HEK293T (cell line): ENCODE data around the gene RPS27A.
"Not testable (repeated sequence)": the region's sequence is repeated elsewhere in the genome, so short reads cannot be mapped to it uniquely, and the experiment has no call there.

Source experiments
- CTCF ChIA-PET: fragments of 350-600 bp; formaldehyde crosslinking; extraction: SDS; loops from one replicate; lab custom pipeline; 2021; ENCODE audit warnings: antibody characterized with exemption, inconsistent platforms; lab: Yijun Ruan, JAX
- POLR2A ChIA-PET: fragments of 350-600 bp; formaldehyde crosslinking; extraction: SDS; loops from one replicate; lab custom pipeline; 2020; ENCODE audit warnings: antibody characterized with exemption, inconsistent platforms; lab: Yijun Ruan, JAX
- DNase-seq: peaks from one replicate; pipeline ENCODE4 v3.0.0; 2012; ENCODE audit warnings: mixed read lengths; ENCODE audit errors: extremely low spot score
- ARNT ChIP-seq: fragments of 450-650 bp; IDR thresholded peaks from 2 replicates; pipeline ENCODE4 v1.6.1; 2017; ENCODE audit warnings: mild to moderate bottlenecking
- BHLHE40 ChIP-seq: fragments of 450-650 bp; IDR thresholded peaks from 2 replicates; pipeline ENCODE4 v1.6.1; 2016; ENCODE audit warnings: mild to moderate bottlenecking, moderate library complexity, borderline replicate concordance
- CTBP1 ChIP-seq: fragments of 450-650 bp; IDR thresholded peaks from 2 replicates; pipeline ENCODE4 v1.6.1; 2016; ENCODE audit warnings: borderline replicate concordance
- ELF4 ChIP-seq: fragments of 450-650 bp; IDR thresholded peaks from 2 replicates; pipeline ENCODE4 v1.6.1; 2017; ENCODE audit warnings: antibody characterized with exemption
- FOXA1 ChIP-seq: fragments of 450-650 bp; IDR thresholded peaks from 2 replicates; pipeline ENCODE4 v1.6.1; 2016; ENCODE audit warnings: mild to moderate bottlenecking
- FOXK2 ChIP-seq: fragments of 450-650 bp; IDR thresholded peaks from 2 replicates; pipeline ENCODE4 v1.6.1; 2016; ENCODE audit warnings: mild to moderate bottlenecking
- FOXM1 ChIP-seq: fragments of 450-650 bp; IDR thresholded peaks from 2 replicates; pipeline ENCODE4 v1.6.1; 2017; ENCODE audit warnings: mild to moderate bottlenecking, borderline replicate concordance
- HDGF ChIP-seq: fragments of 450-650 bp; IDR thresholded peaks from 2 replicates; pipeline ENCODE4 v1.6.1; 2017; ENCODE audit warnings: antibody characterized with exemption, borderline replicate concordance
- L3MBTL2 ChIP-seq: fragments of 450-650 bp; conservative IDR thresholded peaks from 2 replicates; pipeline ENCODE4 v1.6.1; 2016; ENCODE audit warnings: mild to moderate bottlenecking
- LEF1 ChIP-seq: fragments of 450-650 bp; IDR thresholded peaks from 2 replicates; pipeline ENCODE4 v1.6.1; 2017; ENCODE audit warnings: mild to moderate bottlenecking, borderline replicate concordance
- NFRKB ChIP-seq: fragments of 450-650 bp; IDR thresholded peaks from 2 replicates; pipeline ENCODE4 v1.6.1; 2016; ENCODE audit warnings: mild to moderate bottlenecking, moderate library complexity
- SP1 ChIP-seq: fragments of 450-650 bp; IDR thresholded peaks from 2 replicates; pipeline ENCODE4 v1.6.1; 2017
- SUZ12 ChIP-seq: fragments of 450-650 bp; IDR thresholded peaks from 2 replicates; pipeline ENCODE4 v1.6.1; 2016; ENCODE audit warnings: mild to moderate bottlenecking
- TARDBP ChIP-seq: fragments of 450-650 bp; IDR thresholded peaks from 2 replicates; pipeline ENCODE4 v1.6.1; 2016
- ZNF384 ChIP-seq: fragments of 450-650 bp; IDR thresholded peaks from 2 replicates; pipeline ENCODE4 v1.6.1; 2016
- TF ChIP-seq, protein P1 (sequence below): fragments of 450-650 bp; IDR thresholded peaks from 2 replicates; pipeline ENCODE4 v1.6.1; 2016

Gene RPS27A

GRCh38 chr2:55213822-55214221, 18.7 kb upstream of the RPS27A start:
- no peak for DNase-seq
- ChIA-PET POLR2A (interaction anchor here (1.0 to 1.2 kb wide), 2 partner anchors 10 to 18 kb away, joined by 3 to 5 read pairs; partner anchors contain the start of genes CLHC1 and RPS27A), CTCF (no interaction called here)
- TF ChIP-seq, protein P1, sequence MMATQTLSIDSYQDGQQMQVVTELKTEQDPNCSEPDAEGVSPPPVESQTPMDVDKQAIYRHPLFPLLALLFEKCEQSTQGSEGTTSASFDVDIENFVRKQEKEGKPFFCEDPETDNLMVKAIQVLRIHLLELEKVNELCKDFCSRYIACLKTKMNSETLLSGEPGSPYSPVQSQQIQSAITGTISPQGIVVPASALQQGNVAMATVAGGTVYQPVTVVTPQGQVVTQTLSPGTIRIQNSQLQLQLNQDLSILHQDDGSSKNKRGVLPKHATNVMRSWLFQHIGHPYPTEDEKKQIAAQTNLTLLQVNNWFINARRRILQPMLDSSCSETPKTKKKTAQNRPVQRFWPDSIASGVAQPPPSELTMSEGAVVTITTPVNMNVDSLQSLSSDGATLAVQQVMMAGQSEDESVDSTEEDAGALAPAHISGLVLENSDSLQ: no peak
- TF ChIP-seq TARDBP (no peak), HDGF (no peak), NFRKB (no peak), FOXK2 (no peak), LEF1 (no peak), BHLHE40 (no peak), ELF4 (no peak), CTBP1 (no peak), SUZ12 (no peak), FOXM1 (no peak)

- no peak for TF ChIP-seq L3MBTL2
- TF ChIP-seq ARNT: no peak
- TF ChIP-seq ZNF384: no peak
- TF ChIP-seq SP1: no peak
- TF ChIP-seq FOXA1: no peak
- no peak for TF ChIP-seq ELF4
- no peak for TF ChIP-seq LEF1
- TF ChIP-seq BHLHE40: no peak
- TF ChIP-seq TARDBP: no peak
- no peak for TF ChIP-seq SUZ12
- no peak for TF ChIP-seq FOXM1
- TF ChIP-seq CTBP1: no peak
- TF ChIP-seq, protein P1: no peak
- no peak for TF ChIP-seq NFRKB
- no peak for TF ChIP-seq FOXK2
- TF ChIP-seq HDGF: no peak
- CTCF ChIA-PET: no interaction called here
- peak; percentile 7 for DNase-seq
- POLR2A ChIA-PET: interaction anchor here (1.0 to 1.4 kb wide), 3 partner anchors 8 to 195 kb away, joined by 3 to 6 read pairs (median 5); partner anchors contain the start of genes CCDC88A, CLHC1 and RPS27A
These were observed 8.3 kb upstream of the RPS27A start for GRCh38 chr2:55223958-55224760.

DNA sequence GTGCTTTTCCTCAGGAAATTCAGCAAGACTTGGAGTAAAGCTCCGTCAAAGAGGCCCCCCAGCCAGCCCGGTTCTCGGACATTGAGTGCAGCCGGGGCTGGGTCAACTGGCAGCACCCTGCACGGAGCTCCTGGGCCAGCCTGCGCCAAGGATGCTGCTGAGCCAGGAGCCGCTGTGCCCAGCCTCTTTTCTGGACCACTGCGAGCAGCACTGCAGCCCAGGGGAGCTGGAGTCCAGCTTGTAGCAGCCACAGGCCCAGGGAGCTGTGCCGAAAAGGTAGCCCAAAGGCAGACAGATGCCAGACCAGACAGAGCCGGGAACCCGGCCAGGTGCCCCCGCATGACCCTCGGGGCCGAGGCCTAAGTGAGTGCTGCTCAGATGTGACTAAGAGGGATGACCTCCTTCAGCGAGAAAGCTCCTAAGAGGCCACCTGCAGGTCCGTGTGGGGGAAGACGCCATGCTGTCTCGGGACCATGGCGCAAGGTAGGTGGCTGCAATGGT, 7.7 kb upstream of the RPS27A start:
- no peak for TF ChIP-seq ELF4
- TF ChIP-seq NFRKB: no peak
- TF ChIP-seq BHLHE40: no peak
- no peak for TF ChIP-seq FOXA1
- no peak for TF ChIP-seq SUZ12
- TF ChIP-seq TARDBP: no peak
- TF ChIP-seq FOXM1: no peak
- no peak for TF ChIP-seq FOXK2
- TF ChIP-seq LEF1: no peak
- TF ChIP-seq SP1: no peak
- TF ChIP-seq, protein P1: no peak
- no peak for TF ChIP-seq HDGF
- no peak for TF ChIP-seq CTBP1
- TF ChIP-seq ZNF384: no peak
- no peak for TF ChIP-seq ARNT
- no peak for TF ChIP-seq L3MBTL2
- DNase-seq: no peak
- CTCF ChIA-PET: no interaction called here
- POLR2A ChIA-PET: interaction anchor here (0.8 kb wide), 1 partner anchor 10 kb away, joined by 3 read pairs; no protein-coding TSS in a partner anchor

GRCh38 chr2:55225481-55226020, 6.9 kb upstream of the RPS27A start:
- DNase-seq: no peak

DNA sequence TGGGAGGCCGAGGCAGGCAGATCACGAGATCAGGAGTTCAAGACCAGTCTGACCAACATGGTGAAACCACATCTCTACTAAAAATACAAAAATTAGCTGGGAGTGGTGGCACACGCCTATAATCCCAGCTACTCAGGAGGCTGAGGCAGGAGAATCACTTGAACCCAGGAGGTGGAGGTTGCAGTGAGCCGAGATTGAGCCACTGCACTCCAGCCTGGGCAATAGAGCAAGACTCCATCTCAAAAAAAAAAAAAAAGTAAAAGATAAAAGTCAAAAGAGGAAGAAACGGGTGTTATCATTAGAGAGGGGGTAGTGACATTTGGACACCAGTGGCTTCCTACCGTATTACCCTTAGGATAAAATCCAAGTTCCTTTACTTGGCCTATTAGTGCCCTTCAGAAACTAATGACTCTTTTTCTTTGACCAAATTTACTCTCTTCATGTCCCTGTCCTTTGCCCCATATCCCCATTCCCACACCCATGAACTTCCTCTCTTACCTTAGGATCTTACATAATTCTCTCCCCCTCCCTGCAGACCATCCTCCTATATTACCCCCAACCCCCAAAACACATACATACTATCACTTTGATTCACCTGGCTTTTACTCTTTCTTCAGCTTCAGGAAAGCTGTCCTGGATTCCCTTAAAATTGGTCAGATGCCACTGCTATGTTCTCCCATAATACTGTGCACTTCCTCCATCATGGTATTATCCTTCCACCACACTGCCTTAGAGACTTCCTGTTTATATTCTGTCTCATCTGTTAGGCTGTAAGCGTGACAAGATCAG, 4.9 kb upstream of the RPS27A start:
- CTCF ChIA-PET, DNase-seq, POLR2A ChIA-PET: not testable (repeated sequence)

More at GRCh38 chr2:55225481-55226020, 6.9 kb upstream of the RPS27A start:
- POLR2A ChIA-PET: interaction anchor here (0.8 kb wide), 1 partner anchor 10 kb away, joined by 3 read pairs; no protein-coding TSS in a partner anchor
- CTCF ChIA-PET: no interaction called here
- no peak for TF ChIP-seq L3MBTL2
- TF ChIP-seq FOXK2: no peak
- TF ChIP-seq ZNF384: no peak
- TF ChIP-seq, protein P1: no peak
- no peak for TF ChIP-seq BHLHE40
- no peak for TF ChIP-seq NFRKB
- no peak for TF ChIP-seq HDGF
- TF ChIP-seq FOXM1: no peak
- no peak for TF ChIP-seq SUZ12
- no peak for TF ChIP-seq ARNT
- no peak for TF ChIP-seq LEF1
- no peak for TF ChIP-seq ELF4
- TF ChIP-seq FOXA1: no peak
- TF ChIP-seq CTBP1: no peak
- no peak for TF ChIP-seq TARDBP
- TF ChIP-seq SP1: no peak
